OCI-M2 (cell line): ENCODE results near the gene OR10C1.

Experiments used
- DNase-seq: peaks from one replicate; lab custom pipeline; 2025; ENCODE audit not compliant: unreplicated experiment; lab: John Stamatoyannopoulos, UW

Gene OR10C1

DNA sequence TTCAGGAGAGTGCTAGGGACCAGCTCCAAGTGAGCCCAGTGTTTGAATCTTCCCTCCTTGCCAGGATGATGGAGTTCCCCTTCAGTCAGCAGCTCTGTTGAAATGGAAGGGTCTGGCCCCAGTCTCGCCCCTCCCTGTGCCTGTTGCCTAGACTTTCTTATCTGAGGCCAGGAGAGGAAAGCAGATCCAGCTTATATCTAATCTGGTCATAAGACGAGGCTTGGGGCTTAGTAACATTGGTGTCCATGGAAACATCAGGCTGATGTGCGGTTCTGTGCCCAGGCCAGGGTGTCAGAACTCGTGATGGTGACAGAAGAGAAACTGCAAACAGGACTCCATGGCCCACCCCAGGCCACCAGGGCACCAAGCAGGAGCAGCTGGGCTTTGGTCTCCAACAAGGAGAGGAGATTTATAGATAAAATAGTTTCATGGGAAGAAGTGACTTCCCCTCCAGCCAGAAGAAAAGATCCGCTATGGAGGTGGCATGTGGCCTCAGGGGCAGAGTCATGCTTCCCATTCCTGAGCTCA, 38.9 kb downstream of the OR10C1 start:
- DNase-seq: no peak

DNA sequence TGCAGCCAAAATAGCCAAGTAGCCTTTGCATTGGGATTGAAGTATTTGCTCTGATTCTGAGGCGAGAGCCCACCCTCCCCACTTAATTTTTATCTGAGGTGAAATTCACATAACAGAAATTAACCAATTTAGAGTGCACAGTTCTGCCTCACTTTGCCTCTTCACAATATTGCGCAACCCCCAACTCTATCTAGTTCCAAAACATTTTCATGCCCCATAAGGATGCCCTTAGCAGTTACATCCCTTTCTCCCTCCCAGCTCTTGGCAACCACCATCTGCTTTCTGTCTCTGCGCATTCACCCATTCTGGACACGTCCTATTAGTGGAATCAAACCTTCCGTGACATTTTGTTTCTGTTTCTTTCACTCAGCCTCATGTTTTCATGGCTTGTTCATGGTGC, 39.6 kb downstream of the OR10C1 start:
- no peak for DNase-seq

DNA sequence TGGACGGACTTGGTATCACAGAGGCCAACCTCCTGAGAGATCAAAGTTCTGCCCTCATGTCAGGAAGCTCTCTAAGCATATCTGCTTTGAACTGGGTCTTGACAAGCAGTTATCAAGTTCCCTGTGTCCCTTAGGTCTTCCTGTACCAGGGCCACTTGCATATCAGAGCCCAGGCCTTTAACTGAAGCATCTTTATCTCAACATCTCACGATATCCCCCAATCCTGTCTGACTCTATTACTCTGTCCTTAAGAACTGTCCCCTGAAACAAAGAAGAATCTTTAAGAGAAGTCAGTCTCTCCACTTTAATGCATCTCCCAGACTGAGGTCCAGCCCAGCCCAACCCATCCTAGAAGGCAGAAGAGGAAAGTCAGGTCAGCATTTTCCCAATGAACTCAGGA, 40.5 kb downstream of the OR10C1 start:
- DNase-seq: no peak

DNA sequence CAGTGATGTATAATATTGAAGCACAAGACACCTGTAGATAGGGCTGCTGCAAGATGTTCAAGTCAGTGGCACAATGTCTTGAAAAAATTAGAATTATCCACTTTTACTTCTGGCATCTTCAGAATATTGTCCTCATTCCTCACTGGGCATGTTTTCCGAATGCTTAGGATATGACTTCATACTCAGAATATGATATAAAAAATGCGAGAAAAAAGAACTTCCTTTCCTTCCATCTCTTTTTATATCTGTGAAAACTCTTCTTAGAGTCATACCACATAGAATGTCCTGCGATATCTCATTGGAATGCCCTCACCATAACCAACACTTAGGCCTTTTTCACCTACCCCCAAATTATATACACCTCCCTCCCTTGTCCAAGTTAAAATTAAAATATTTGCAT, 44.1 kb downstream of the OR10C1 start:
- DNase-seq: no peak

DNA sequence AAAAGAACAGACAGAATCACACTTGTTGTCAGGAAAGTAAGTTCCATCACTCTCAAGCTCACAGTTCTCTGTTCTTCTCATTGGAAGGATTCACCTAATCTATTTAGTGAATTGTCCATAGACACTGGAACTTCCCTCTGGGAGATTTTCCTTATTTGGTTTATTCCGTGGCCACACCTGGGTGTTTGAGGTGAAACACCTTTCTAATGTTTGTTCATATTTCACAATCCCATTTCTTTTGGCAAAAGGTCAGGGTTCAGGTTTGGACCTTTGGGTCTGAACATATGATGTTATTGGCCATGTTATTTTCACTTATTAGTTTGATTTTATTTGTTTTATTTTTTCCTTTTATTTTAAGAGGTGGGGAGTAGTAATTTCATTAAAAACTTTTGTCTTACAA, 44.6 kb downstream of the OR10C1 start:
- DNase-seq: no peak

DNA sequence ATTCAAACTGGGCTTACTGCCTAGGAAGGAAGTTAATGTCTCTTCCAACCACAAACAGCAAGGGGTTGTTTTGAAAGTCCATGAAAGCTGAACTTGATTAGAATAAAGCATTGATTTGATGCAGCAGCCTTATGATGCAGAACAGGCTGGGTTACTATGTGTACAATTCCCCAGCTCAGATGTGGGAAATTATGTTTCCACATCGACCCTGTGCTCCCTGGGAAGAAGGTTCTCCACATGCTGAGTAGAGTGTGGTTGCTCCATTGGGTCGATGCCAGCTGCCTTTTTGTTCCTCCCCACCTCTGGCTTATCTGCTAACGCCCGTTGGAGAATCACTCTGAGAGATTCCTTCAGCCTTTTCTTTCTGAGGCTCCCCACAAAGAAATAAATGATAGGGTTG, 47.5 kb downstream of the OR10C1 start:
- no peak for DNase-seq

DNA sequence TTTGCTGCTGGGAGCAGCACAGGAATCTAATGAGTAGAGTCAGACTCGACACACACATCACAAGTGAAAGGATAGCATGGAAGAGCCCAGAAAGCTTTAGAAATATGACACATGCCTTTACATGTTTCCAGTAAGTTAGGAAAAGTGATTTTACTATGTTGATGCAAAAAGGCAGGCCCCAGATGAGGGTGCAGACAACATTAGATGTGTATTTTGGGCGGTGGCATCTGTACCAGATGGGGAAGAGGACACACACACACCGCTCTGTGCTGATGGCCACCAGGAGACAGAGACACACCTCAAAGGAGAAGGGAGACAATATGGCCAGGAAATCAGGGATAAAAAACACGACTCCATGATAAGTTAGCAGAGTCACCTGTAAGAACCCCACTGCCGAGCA, 48.0 kb downstream of the OR10C1 start:
- DNase-seq: no peak

DNA sequence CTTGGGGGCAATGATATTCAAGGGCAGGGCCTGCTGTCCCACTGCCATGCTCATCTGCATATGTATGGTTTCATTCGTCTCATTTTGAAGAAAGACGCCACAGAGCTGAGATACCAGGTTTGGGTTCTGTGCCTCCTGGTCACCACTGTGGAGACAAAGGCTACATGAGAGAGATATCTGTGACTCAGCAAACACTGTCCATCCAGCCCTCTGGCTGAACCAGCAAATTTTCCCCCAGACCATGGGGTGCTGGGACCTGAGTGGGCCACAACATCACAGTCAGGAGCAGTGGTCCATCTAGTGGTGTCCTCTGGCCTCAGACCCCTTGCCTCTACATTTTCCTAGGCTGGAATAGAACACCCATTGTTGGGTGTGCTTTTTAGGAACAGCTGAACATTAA, 48.6 kb downstream of the OR10C1 start, which contains the start of gene MAS1L:
TSS of gene MAS1L (minus strand) at position 297 of the 400 bp plus-strand sequence. CDS start at position 243, 54 bp downstream.
- DNase-seq: no peak

DNA sequence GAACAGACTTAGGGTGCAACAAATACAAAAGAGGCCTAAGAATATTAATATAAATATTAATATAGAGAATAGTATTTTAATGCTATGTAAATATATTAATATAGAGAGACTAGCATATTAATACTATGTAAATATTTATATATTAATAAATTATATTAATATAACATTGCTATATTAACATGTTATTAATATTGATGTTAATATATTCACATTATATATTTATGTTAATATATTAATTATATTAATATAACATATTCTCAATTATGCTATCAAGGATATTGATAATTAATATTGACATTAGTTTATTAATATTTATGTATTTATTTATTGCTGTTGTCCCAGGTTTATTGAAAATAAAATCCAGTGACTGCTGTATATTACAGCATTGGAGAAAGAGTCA, 49.8 kb downstream of the OR10C1 start:
- no peak for DNase-seq

DNA sequence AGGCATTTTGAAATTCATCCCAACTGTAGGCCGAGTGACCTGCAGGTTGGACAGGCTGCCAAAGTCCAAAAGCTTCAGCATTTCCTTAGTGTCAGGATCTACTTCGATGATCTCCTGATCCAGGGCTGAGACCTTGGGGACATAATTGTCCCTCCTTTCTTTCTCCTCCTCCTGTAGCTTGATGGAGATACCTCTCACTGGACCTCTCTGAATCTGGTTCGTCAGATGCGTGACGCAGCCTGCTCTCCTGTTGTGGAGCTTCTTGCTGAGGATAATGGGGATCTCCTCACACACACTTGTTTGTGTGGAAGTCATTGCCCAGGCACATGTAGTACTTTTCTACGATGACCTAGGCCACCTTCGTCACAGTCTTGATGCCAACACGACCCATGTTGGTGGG, 50.2 kb downstream of the OR10C1 start:
- no peak for DNase-seq

DNA sequence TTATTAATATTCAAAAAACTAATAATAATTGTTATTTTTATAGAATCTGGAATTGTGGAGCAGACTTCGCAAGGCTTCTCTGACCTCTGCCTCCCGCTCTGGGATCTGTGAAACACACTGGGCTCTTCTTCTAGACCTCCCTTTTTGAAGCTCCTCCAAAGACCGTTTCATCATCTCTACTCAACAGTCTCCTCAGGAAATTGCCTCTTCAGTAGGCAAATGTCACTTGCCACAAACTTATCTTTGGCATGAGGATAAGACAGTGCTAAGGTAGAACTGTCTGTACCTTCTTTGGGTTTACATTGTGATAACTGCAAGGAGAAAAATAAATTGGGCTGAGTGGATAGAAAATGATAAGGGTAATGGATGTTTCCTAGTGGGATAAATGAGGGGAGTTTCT, 50.9 kb downstream of the OR10C1 start:
- DNase-seq: no peak

DNA sequence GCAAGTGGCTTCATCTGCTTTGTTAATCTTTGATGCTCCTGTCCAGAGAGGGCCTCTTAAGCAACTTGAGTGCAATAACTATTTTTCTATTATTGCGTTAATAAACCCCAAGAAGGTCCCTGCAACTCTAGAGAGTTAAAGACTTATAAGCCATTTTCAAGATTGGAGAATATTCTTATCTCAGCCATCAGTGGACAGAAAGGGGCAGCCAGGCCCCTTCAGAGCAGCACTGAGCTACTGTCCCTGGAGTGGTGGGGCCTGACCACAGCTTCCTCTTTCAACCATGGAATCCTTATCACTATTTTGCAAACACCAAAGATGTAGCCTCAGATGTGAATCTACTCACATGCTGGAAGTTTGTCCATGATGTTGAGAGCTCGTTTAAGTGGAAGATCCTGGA, 51.4 kb downstream of the OR10C1 start:
- DNase-seq: peak; percentile 92
